HL-60/S4 treated with retinoic acid at 250 ng/mL for 4 days and 3 days (cell line): ENCODE measurements around the gene PSME3IP1.
"Not testable (repeated sequence)": the region's sequence is repeated elsewhere in the genome, so short reads cannot be mapped to it uniquely, and the experiment has no call there.

Experiments used
- in situ Hi-C: fragments of 300-500 bp; cut with MboI; formaldehyde crosslinking; loops from 2 replicates; pipeline ENCODE4 v1.7.0; 2022; ENCODE audit warnings: low sequenced_read_pairs

PSME3IP1 gene

GRCh38 chr16:57128771-57129389 lies 57.0 kb downstream of the PSME3IP1 start:
- in situ Hi-C loops = no loop called here

- in situ Hi-C loops = no loop called here
Measured at GRCh38 chr16:57127836-57128235, 58.0 kb downstream of the PSME3IP1 start.

- in situ Hi-C loops = no loop called here
Measured at GRCh38 chr16:57127037-57127763, 58.6 kb downstream of the PSME3IP1 start.

- in situ Hi-C loops = no loop called here
Measured at GRCh38 chr16:57126411-57126810, 59.4 kb downstream of the PSME3IP1 start.

- in situ Hi-C loops = no loop called here
Measured at GRCh38 chr16:57125969-57126368, 59.9 kb downstream of the PSME3IP1 start.

- in situ Hi-C loops = no loop called here
Measured at GRCh38 chr16:57125376-57125775, 60.5 kb downstream of the PSME3IP1 start.

- in situ Hi-C loops = no loop called here
Measured at GRCh38 chr16:57123974-57124674, 61.7 kb downstream of the PSME3IP1 start.

GRCh38 chr16:57123216-57123973 lies 62.4 kb downstream of the PSME3IP1 start:
- in situ Hi-C loops = no loop called here

GRCh38 chr16:57118461-57119084 lies 67.3 kb downstream of the PSME3IP1 start:
- in situ Hi-C loops = no loop called here

GRCh38 chr16:57115514-57116182 lies 70.2 kb downstream of the PSME3IP1 start:
- in situ Hi-C loops = no loop called here

GRCh38 chr16:57115168-57115513 lies 70.7 kb downstream of the PSME3IP1 start:
- in situ Hi-C loops = no loop called here

- in situ Hi-C loops = no loop called here
Measured at GRCh38 chr16:57113664-57114063, 72.2 kb downstream of the PSME3IP1 start.

GRCh38 chr16:57113042-57113453 lies 72.8 kb downstream of the PSME3IP1 start:
- in situ Hi-C loops = no loop called here

GRCh38 chr16:57112403-57113041 lies 73.3 kb downstream of the PSME3IP1 start:
- in situ Hi-C loops = no loop called here

GRCh38 chr16:57111420-57111819 lies 74.4 kb downstream of the PSME3IP1 start:
- in situ Hi-C loops = no loop called here

- in situ Hi-C loops = no loop called here
Measured at GRCh38 chr16:57110937-57111336, 74.9 kb downstream of the PSME3IP1 start.

- in situ Hi-C loops = not testable (repeated sequence)
Measured at GRCh38 chr16:57109259-57110105, 76.4 kb downstream of the PSME3IP1 start.

GRCh38 chr16:57108432-57108831 lies 77.4 kb downstream of the PSME3IP1 start:
- in situ Hi-C loops = no loop called here

- in situ Hi-C loops = no loop called here
Measured at GRCh38 chr16:57107321-57107922, 78.4 kb downstream of the PSME3IP1 start.
